Parathyroid adenoma (tissue), 2 donors: ENCODE measurements around the gene C7orf25.

Experiments used
- H2AFZ ChIP-seq: fragments of 300-600 bp; sonication (generic); one replicate; pipeline ENCODE4 v1.7.0; 2017; ENCODE audit warnings: antibody characterized with exemption, mild to moderate bottlenecking
- H3K27ac ChIP-seq: fragments of 300-600 bp; sonication (generic); one replicate; pipeline ENCODE4 v1.7.0; 2017
- H3K27me3 ChIP-seq: fragments of 300-600 bp; sonication (generic); one replicate; pipeline ENCODE4 v1.7.0; 2017; ENCODE audit warnings: low read length; ENCODE audit not compliant: control insufficient read depth, insufficient read depth
- H3K36me3 ChIP-seq: fragments of 300-600 bp; sonication (generic); one replicate; pipeline ENCODE4 v1.7.0; 2017; ENCODE audit warnings: low read length; ENCODE audit not compliant: control insufficient read depth, insufficient read depth
- H3K4me1 ChIP-seq: fragments of 300-600 bp; sonication (generic); one replicate; pipeline ENCODE4 v1.7.0; 2017; ENCODE audit warnings: control low read depth
- H3K4me2 ChIP-seq: fragments of 300-600 bp; sonication (generic); one replicate; pipeline ENCODE4 v1.7.0; 2017; ENCODE audit warnings: low read length
- H3K4me3 ChIP-seq: fragments of 300-600 bp; sonication (generic); one replicate; pipeline ENCODE4 v1.7.0; 2017; ENCODE audit warnings: low read depth, low read length
- H3K79me2 ChIP-seq: fragments of 300-600 bp; sonication (generic); one replicate; pipeline ENCODE4 v1.7.0; 2017; ENCODE audit warnings: control low read depth
- H3K9ac ChIP-seq: fragments of 300-600 bp; sonication (generic); one replicate; pipeline ENCODE4 v1.7.0; 2017; ENCODE audit warnings: mild to moderate bottlenecking
- H3K9me3 ChIP-seq: fragments of 300-600 bp; sonication (generic); one replicate; pipeline ENCODE4 v1.7.0; 2017; ENCODE audit warnings: low read length; ENCODE audit not compliant: control insufficient read depth
- TF ChIP-seq, protein P1 (sequence below): fragments of 300-600 bp; sonication (generic); IDR thresholded peaks from one replicate; pipeline ENCODE4 v1.7.0; 2017; ENCODE audit warnings: antibody characterized with exemption, mild to moderate bottlenecking
- donor health status: primary hyperparathyroidism.

C7orf25 gene

DNA sequence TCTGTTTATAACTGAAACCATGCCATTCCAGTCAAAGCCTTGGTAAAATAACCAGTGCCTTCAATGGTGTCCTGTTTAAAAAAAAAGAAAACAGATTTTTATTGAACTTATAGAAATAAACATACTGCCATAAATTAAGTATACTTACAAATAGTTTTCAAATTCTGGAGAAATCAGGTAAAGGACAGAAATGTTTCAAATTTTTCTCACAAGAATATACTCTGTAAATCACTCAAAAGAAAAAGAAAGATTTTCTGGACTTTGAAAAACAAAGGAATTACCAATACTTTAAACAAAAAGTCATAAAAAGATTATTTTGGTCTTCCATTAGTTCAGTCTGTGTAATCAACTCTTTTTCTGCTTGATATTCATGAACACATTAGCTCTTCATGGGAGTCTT, 44.2 kb upstream of the C7orf25 start:
- no peaks in the 10 kb centered on the region for H3K79me2 ChIP-seq
- TF ChIP-seq, protein P1, sequence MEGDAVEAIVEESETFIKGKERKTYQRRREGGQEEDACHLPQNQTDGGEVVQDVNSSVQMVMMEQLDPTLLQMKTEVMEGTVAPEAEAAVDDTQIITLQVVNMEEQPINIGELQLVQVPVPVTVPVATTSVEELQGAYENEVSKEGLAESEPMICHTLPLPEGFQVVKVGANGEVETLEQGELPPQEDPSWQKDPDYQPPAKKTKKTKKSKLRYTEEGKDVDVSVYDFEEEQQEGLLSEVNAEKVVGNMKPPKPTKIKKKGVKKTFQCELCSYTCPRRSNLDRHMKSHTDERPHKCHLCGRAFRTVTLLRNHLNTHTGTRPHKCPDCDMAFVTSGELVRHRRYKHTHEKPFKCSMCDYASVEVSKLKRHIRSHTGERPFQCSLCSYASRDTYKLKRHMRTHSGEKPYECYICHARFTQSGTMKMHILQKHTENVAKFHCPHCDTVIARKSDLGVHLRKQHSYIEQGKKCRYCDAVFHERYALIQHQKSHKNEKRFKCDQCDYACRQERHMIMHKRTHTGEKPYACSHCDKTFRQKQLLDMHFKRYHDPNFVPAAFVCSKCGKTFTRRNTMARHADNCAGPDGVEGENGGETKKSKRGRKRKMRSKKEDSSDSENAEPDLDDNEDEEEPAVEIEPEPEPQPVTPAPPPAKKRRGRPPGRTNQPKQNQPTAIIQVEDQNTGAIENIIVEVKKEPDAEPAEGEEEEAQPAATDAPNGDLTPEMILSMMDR: no peak
- no peak overlapping the region for H3K9ac ChIP-seq
- no peaks in the 10 kb centered on the region for H3K4me1 ChIP-seq
- no peaks in the 10 kb centered on the region for H3K27me3 ChIP-seq
- no peak overlapping the region for H2AFZ ChIP-seq
- H3K4me2 ChIP-seq: no peak overlapping the region
- no peaks in the 10 kb centered on the region for H3K36me3 ChIP-seq
- H3K4me3 ChIP-seq: no peak overlapping the region
- no peak overlapping the region for H3K27ac ChIP-seq
- H3K9me3 ChIP-seq: no peaks in the 10 kb centered on the region

DNA sequence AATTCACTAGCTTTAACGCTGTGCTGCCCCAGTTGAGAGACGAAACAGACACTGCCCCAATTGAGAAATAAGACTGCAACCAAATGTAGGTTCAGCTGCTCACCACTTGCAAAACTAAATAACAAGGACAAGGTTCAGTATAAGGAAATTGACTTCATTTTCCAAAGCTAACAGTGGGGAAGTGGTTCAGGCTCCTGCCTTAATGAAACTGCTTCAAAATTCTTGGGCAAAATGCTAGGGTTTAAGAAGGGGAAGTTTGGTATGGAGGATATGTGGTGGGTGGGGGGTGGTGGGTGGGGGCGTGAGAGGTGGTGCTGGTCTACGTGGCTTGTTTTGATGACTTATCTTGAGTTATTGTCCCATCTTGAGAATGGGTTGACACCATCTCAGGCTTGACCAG, 42.1 kb upstream of the C7orf25 start:
- no peak overlapping the region for H3K9ac ChIP-seq
- no peaks in the 10 kb centered on the region for H3K36me3 ChIP-seq
- no peak overlapping the region for H3K4me3 ChIP-seq
- no peak overlapping the region for H3K4me2 ChIP-seq
- H3K27ac ChIP-seq: no peak overlapping the region
- TF ChIP-seq, protein P1: no peak
- H3K79me2 ChIP-seq: no peaks in the 10 kb centered on the region
- no peaks in the 10 kb centered on the region for H3K4me1 ChIP-seq
- no peak overlapping the region for H2AFZ ChIP-seq
- no peaks in the 10 kb centered on the region for H3K9me3 ChIP-seq
- no peaks in the 10 kb centered on the region for H3K27me3 ChIP-seq

DNA sequence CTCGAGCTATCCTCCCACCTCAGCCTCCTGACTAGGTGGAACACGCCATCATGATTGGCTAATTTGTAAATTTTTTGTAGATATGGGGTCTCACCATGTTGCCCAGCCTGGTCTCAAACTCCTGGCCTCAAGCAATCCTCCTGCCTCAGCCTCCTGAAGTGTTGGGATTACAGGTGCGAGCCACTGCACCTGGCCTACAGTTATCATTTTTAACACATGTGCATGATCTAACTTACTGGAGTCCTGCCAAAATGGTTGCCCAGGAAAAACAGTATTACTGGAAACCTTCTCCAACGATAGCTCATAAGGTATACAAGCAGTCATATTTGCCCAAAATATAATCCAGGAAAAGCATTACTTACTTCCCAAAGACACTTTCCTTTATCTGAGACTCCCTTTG, 40.5 kb upstream of the C7orf25 start:
- H2AFZ ChIP-seq: no peak overlapping the region
- no peaks in the 10 kb centered on the region for H3K4me1 ChIP-seq
- no peak overlapping the region for H3K4me2 ChIP-seq
- H3K4me3 ChIP-seq: no peak overlapping the region
- TF ChIP-seq, protein P1: no peak
- H3K9ac ChIP-seq: no peak overlapping the region
- no peaks in the 10 kb centered on the region for H3K9me3 ChIP-seq
- no peak overlapping the region for H3K27ac ChIP-seq
- H3K79me2 ChIP-seq: no peaks in the 10 kb centered on the region
- no peaks in the 10 kb centered on the region for H3K27me3 ChIP-seq
- no peaks in the 10 kb centered on the region for H3K36me3 ChIP-seq

DNA sequence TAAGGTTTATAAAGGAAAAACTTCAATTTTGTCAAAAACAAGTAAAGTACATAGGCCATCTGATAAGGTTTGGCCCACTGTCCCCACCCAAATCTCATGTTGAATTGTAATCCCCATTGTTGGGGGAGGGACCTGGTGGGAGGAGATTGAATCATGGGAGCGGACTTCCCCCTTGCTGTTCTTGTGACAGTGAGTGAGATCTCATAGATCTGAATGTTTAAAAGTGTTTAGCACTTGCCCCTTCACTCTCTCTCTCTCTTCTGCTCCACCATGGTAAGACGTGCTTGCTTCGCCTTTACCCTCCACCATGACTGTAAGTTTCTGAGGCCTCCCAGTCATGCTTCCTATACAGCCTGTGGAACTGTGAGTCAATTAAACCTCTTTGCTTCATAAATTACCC, 38.5 kb upstream of the C7orf25 start:
- no peak overlapping the region for H3K4me3 ChIP-seq
- H3K27me3 ChIP-seq: no peaks in the 10 kb centered on the region
- no peak overlapping the region for H2AFZ ChIP-seq
- no peaks in the 10 kb centered on the region for H3K4me1 ChIP-seq
- no peaks in the 10 kb centered on the region for H3K9me3 ChIP-seq
- no peaks in the 10 kb centered on the region for H3K79me2 ChIP-seq
- H3K27ac ChIP-seq: no peak overlapping the region
- no peaks in the 10 kb centered on the region for H3K36me3 ChIP-seq
- no peak overlapping the region for H3K9ac ChIP-seq
- H3K4me2 ChIP-seq: no peak overlapping the region
- TF ChIP-seq, protein P1: no peak

DNA sequence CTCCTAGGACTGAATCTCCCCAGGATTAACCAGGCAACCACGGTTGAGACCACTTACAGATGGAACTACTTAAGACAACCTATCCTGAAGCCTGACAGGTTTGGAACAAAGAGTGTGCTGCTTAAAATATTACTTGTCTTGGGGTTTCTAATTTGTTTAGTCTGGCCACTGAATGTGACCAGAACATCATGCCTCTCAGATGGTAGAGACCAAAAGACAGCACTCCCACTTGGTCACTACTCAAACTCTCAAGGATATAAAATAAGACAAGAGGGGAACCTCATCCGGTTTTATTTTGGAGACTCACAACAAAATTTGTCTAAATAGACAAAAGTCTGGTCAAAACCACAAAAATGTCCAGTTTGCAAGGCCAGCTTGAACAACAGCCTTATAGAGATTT, 35.7 kb upstream of the C7orf25 start:
- Histone ChIP-seq H3K27ac (no peak overlapping the region), H3K4me2 (no peak overlapping the region), H3K9me3 (no peaks in the 10 kb centered on the region), H2AFZ (no peak overlapping the region), H3K36me3 (no peaks in the 10 kb centered on the region), H3K4me1 (no peaks in the 10 kb centered on the region), H3K9ac (no peak overlapping the region), H3K79me2 (no peaks in the 10 kb centered on the region), H3K4me3 (no peak overlapping the region), H3K27me3 (no peaks in the 10 kb centered on the region)
- TF ChIP-seq, protein P1: no peak
